Parathyroid adenoma (tissue), 2 donors: ENCODE results near the gene CLASP1.

ENCODE experiments used
- H2AFZ ChIP-seq: fragments of 300-600 bp; sonication (generic); one replicate; pipeline ENCODE4 v1.7.0; 2017; ENCODE audit warnings: antibody characterized with exemption, mild to moderate bottlenecking
- H3K27ac ChIP-seq: fragments of 300-600 bp; sonication (generic); one replicate; pipeline ENCODE4 v1.7.0; 2017
- H3K27me3 ChIP-seq: fragments of 300-600 bp; sonication (generic); one replicate; pipeline ENCODE4 v1.7.0; 2017; ENCODE audit warnings: low read length; ENCODE audit not compliant: control insufficient read depth, insufficient read depth
- H3K36me3 ChIP-seq: fragments of 300-600 bp; sonication (generic); one replicate; pipeline ENCODE4 v1.7.0; 2017; ENCODE audit warnings: low read length; ENCODE audit not compliant: control insufficient read depth, insufficient read depth
- H3K4me1 ChIP-seq: fragments of 300-600 bp; sonication (generic); one replicate; pipeline ENCODE4 v1.7.0; 2017; ENCODE audit warnings: control low read depth
- H3K4me2 ChIP-seq: fragments of 300-600 bp; sonication (generic); one replicate; pipeline ENCODE4 v1.7.0; 2017; ENCODE audit warnings: low read length
- H3K4me3 ChIP-seq: fragments of 300-600 bp; sonication (generic); one replicate; pipeline ENCODE4 v1.7.0; 2017; ENCODE audit warnings: low read depth, low read length
- H3K79me2 ChIP-seq: fragments of 300-600 bp; sonication (generic); one replicate; pipeline ENCODE4 v1.7.0; 2017; ENCODE audit warnings: control low read depth
- H3K9ac ChIP-seq: fragments of 300-600 bp; sonication (generic); one replicate; pipeline ENCODE4 v1.7.0; 2017; ENCODE audit warnings: mild to moderate bottlenecking
- H3K9me3 ChIP-seq: fragments of 300-600 bp; sonication (generic); one replicate; pipeline ENCODE4 v1.7.0; 2017; ENCODE audit warnings: low read length; ENCODE audit not compliant: control insufficient read depth
- CTCF ChIP-seq: fragments of 300-600 bp; sonication (generic); IDR thresholded peaks from one replicate; pipeline ENCODE4 v1.7.0; 2017; ENCODE audit warnings: antibody characterized with exemption, mild to moderate bottlenecking
- donor health status: primary hyperparathyroidism.

The CLASP1 gene

GRCh38 chr2:121356058-121356640 is 293.1 kb downstream of the CLASP1 start:
- Histone ChIP-seq H3K36me3 (no peaks in the 10 kb centered on the region), H3K27ac (no peak overlapping the region), H3K9me3 (no peaks in the 10 kb centered on the region), H3K4me1 (peaks cover 21% of the 10 kb centered on the region), H3K4me2 (no peak overlapping the region), H2AFZ (no peak overlapping the region), H3K27me3 (no peaks in the 10 kb centered on the region), H3K79me2 (no peaks in the 10 kb centered on the region), H3K9ac (no peak overlapping the region), H3K4me3 (no peak overlapping the region)
- peak; percentile 73 for TF ChIP-seq CTCF

- Histone ChIP-seq H3K27ac (no peak overlapping the region), H3K9me3 (no peaks in the 10 kb centered on the region), H3K4me1 (peaks cover 14% of the 10 kb centered on the region), H3K4me2 (no peak overlapping the region), H3K9ac (no peak overlapping the region), H3K27me3 (no peaks in the 10 kb centered on the region), H3K4me3 (no peak overlapping the region), H2AFZ (no peak overlapping the region), H3K36me3 (no peaks in the 10 kb centered on the region), H3K79me2 (no peaks in the 10 kb centered on the region)
- TF ChIP-seq CTCF, result no peak
Measured at GRCh38 chr2:121355488-121355887, 293.8 kb downstream of the CLASP1 start.

- Histone ChIP-seq H3K36me3 (no peaks in the 10 kb centered on the region), H3K27ac (no peak overlapping the region)
- TF ChIP-seq CTCF, result no peak
Measured at GRCh38 chr2:121351521-121352318, 297.5 kb downstream of the CLASP1 start.

GRCh38 chr2:121350890-121351289 is 298.4 kb downstream of the CLASP1 start:
- Histone ChIP-seq H3K36me3 (no peaks in the 10 kb centered on the region), H3K27me3 (no peaks in the 10 kb centered on the region), H3K4me3 (no peak overlapping the region), H3K9ac (no peak overlapping the region), H3K79me2 (no peaks in the 10 kb centered on the region), H3K27ac (no peak overlapping the region), H3K4me1 (peaks cover 15% of the 10 kb centered on the region), H2AFZ (no peak overlapping the region), H3K9me3 (no peaks in the 10 kb centered on the region), H3K4me2 (no peak overlapping the region)
- TF ChIP-seq CTCF, result no peak

More at GRCh38 chr2:121351521-121352318, 297.5 kb downstream of the CLASP1 start:
- Histone ChIP-seq H3K4me1 (peaks cover 8% of the 10 kb centered on the region), H3K79me2 (no peaks in the 10 kb centered on the region), H3K9me3 (no peaks in the 10 kb centered on the region), H3K4me2 (no peak overlapping the region), H3K9ac (no peak overlapping the region), H2AFZ (no peak overlapping the region), H3K27me3 (no peaks in the 10 kb centered on the region), H3K4me3 (no peak overlapping the region)
